Liver (tissue), 9 donors: ENCODE results near the gene RCAN2. TPM values are rescaled to one million over a fixed set of nuclear protein-coding genes. Genes with fewer than 3 reads are reported as not detected.

Experiments
- DNase-seq: peaks from one replicate; pipeline ENCODE4 v3.0.0-alpha.2; 2017; ENCODE audit warnings: low spot score
- H3K27ac ChIP-seq, 2 donors: one replicate each; pipeline ENCODE4 v1.7.0; 2013; ENCODE audit warnings: inconsistent platforms in 2 of 2, low read length in 2 of 2, control low read depth in 1 of 2, low read depth in 1 of 2, mild to moderate bottlenecking in 1 of 2
- H3K27me3 ChIP-seq, 4 donors: one replicate each; pipeline versions ENCODE4 v1.6.1 to v1.7.0; 2013; ENCODE audit warnings: low read length in 3 of 4, inconsistent platforms in 1 of 4, mild to moderate bottlenecking in 1 of 4, moderate library complexity in 1 of 4; ENCODE audit not compliant: control insufficient read depth in 4 of 4, insufficient read depth in 4 of 4
- H3K36me3 ChIP-seq, 4 donors: one replicate each; pipeline versions ENCODE4 v1.6.1 to v1.7.0; 2013; ENCODE audit warnings: low read length in 3 of 4, mild to moderate bottlenecking in 3 of 4, low read depth in 1 of 4, moderate library complexity in 1 of 4; ENCODE audit not compliant: control insufficient read depth in 4 of 4, insufficient read depth in 3 of 4
- H3K4me1 ChIP-seq, 4 donors: one replicate each; pipeline versions ENCODE4 v1.6.1 to v1.7.0; 2013; ENCODE audit warnings: low read length in 3 of 4, mild to moderate bottlenecking in 3 of 4, moderate library complexity in 1 of 4; ENCODE audit not compliant: control insufficient read depth in 4 of 4, insufficient read depth in 4 of 4
- H3K4me3 ChIP-seq, 3 donors: one replicate each; pipeline versions ENCODE4 v1.6.1 to v1.7.0; 2013; ENCODE audit warnings: low read length in 3 of 3, control low read depth in 1 of 3, low read depth in 1 of 3, mild to moderate bottlenecking in 1 of 3
- H3K9ac ChIP-seq, 2 donors: one replicate each; pipeline ENCODE4 v1.7.0; 2013; ENCODE audit warnings: low read length in 2 of 2, mild to moderate bottlenecking in 2 of 2, moderate library complexity in 2 of 2, control low read depth in 1 of 2, low read depth in 1 of 2
- H3K9me3 ChIP-seq, 4 donors: one replicate each; pipeline versions ENCODE4 v1.6.1 to v1.7.0; 2013; ENCODE audit warnings: low read length in 3 of 4; ENCODE audit not compliant: control insufficient read depth in 4 of 4
- ATF3 ChIP-seq: IDR thresholded peaks from 2 replicates; pipeline ENCODE4 v1.6.1; 2016; ENCODE audit warnings: antibody characterized with exemption
- CTCF ChIP-seq: fragments of 150-350 bp; IDR thresholded peaks from 2 replicates; pipeline ENCODE4 v1.5.1; 2017; ENCODE audit warnings: improper control_type of control experiment, low read depth, low read length; ENCODE audit not compliant: missing input control
- EGR1 ChIP-seq, 2 donors: IDR thresholded peaks; 2 replicates each; pipeline ENCODE4 v1.6.1; 2016 to 2018; ENCODE audit warnings: antibody characterized with exemption in 2 of 2, low read depth in 2 of 2
- FOXA1 ChIP-seq: IDR thresholded peaks from 2 replicates; pipeline ENCODE4 v1.6.1; 2016; ENCODE audit warnings: antibody characterized with exemption
- HNF4A ChIP-seq, 2 donors: conservative IDR thresholded peaks; 2 replicates each; pipeline ENCODE4 v1.6.1; 2016; ENCODE audit warnings: antibody characterized with exemption in 2 of 2, mild to moderate bottlenecking in 2 of 2
- HNF4G ChIP-seq: IDR thresholded peaks from 2 replicates; pipeline ENCODE4 v1.6.1; 2016; ENCODE audit warnings: antibody characterized with exemption
- MAX ChIP-seq: IDR thresholded peaks from 2 replicates; pipeline ENCODE4 v1.6.1; 2016; ENCODE audit warnings: antibody characterized with exemption
- NR2F2 ChIP-seq: IDR thresholded peaks from 2 replicates; pipeline ENCODE4 v1.6.1; 2016; ENCODE audit warnings: antibody characterized with exemption
- RAD21 ChIP-seq, 2 donors: IDR thresholded peaks; 2 replicates each; pipeline ENCODE4 v1.6.1; 2016; ENCODE audit warnings: antibody characterized with exemption in 2 of 2, mild to moderate bottlenecking in 2 of 2
- SP1 ChIP-seq: IDR thresholded peaks from 2 replicates; pipeline ENCODE4 v1.6.1; 2018; ENCODE audit warnings: antibody characterized with exemption, mild to moderate bottlenecking
- YY1 ChIP-seq: IDR thresholded peaks from 2 replicates; pipeline ENCODE4 v1.6.1; 2016; ENCODE audit warnings: antibody characterized with exemption, mild to moderate bottlenecking
- ZBTB33 ChIP-seq: IDR thresholded peaks from 2 replicates; pipeline ENCODE4 v1.6.1; 2016; ENCODE audit warnings: antibody characterized with exemption
- WGBS: extraction: QIAGEN DNeasy Blood & Tissue Kit; methylation state at CpG from one replicate; pipeline ENCODE4 v1.1.7; 2013; 5-methylcytosine and 5-hydroxymethylcytosine counted together
- polyA plus RNA-seq, 2 donors: library from polyadenylated mRNA; stranded (reverse) in 1 of 2; unstranded in 1 of 2; fragments of 200-250 nt in 1 of 2; fragments of >200 nt in 1 of 2; fragmentation: Nextera tagmentation in 1 of 2; extraction: Ambion mirVana in 1 of 2; gene quantifications; one replicate each; pipeline versions ENCODE4 v1.2.1 to v1.2.3, GENCODE V29; 2013 to 2015
- total RNA-seq, 2 donors: library from RNA; depleted of rRNA; stranded (reverse); fragments of >200 nt; gene quantifications; one replicate each; pipeline ENCODE4 v1.2.3, GENCODE V29; 2014
- donor health status: healthy.
- donor health status: healthy.
- donor health status: healthy.
- donor health status: healthy.
- donor health status: healthy.

Gene RCAN2
- total and polyA plus RNA-seq, 4 donors = 0.19 to 8.2 (median 2.4) TPM

- no peak for DNase-seq
- H3K27ac ChIP-seq = no peak overlapping the region
These were observed 257.1 kb downstream of the RCAN2 start for GRCh38 chr6:46234156-46234556.

GRCh38 chr6:46233129-46233528 is 258.1 kb downstream of the RCAN2 start:
- Histone ChIP-seq H3K36me3 (no peaks in the 10 kb centered on the region), H3K27me3 (no peaks in the 10 kb centered on the region), H3K9ac (no peak overlapping the region), H3K9me3 (no peaks in the 10 kb centered on the region), H3K4me3 (no peak overlapping the region), H3K4me1 (no peaks in the 10 kb centered on the region), H3K27ac (no peak overlapping the region)
- WGBS = 97% methylated on average over 3 of the region's 3 CpGs
- TF ChIP-seq MAX (no peak), ZBTB33 (no peak), ATF3 (no peak), HNF4A (conservative IDR thresholded peaks at IDR 0.05) (no peak), SP1 (no peak), NR2F2 (no peak), HNF4G (no peak)
- no peak for DNase-seq

More at GRCh38 chr6:46234156-46234556, 257.1 kb downstream of the RCAN2 start:
- Histone ChIP-seq H3K4me1 (no peaks in the 10 kb centered on the region), H3K9me3 (no peaks in the 10 kb centered on the region), H3K27me3 (no peaks in the 10 kb centered on the region), H3K36me3 (no peaks in the 10 kb centered on the region), H3K4me3 (no peak overlapping the region), H3K9ac (no peak overlapping the region)
- 91% methylated on average over 2 of the region's 2 CpGs for WGBS
- TF ChIP-seq RAD21 (IDR thresholded peaks at IDR 0.05) = no peak
- no peak for TF ChIP-seq YY1
- no peak for TF ChIP-seq EGR1 (IDR thresholded peaks at IDR 0.05; ENCODE audit: low read depth in 2 of 2)
- no peak for TF ChIP-seq CTCF
- no peak for TF ChIP-seq NR2F2
- no peak for TF ChIP-seq HNF4A (conservative IDR thresholded peaks at IDR 0.05)

- Histone ChIP-seq H3K9me3 (no peaks in the 10 kb centered on the region), H3K27me3 (no peaks in the 10 kb centered on the region), H3K4me3 (no peak overlapping the region), H3K36me3 (no peaks in the 10 kb centered on the region), H3K4me1 (peaks cover 0 to 9% (median 0%) of the 10 kb centered on the region in 4 donors), H3K27ac (no peak overlapping the region), H3K9ac (no peak overlapping the region)
- no peak for DNase-seq
- TF ChIP-seq RAD21 (IDR thresholded peaks at IDR 0.05) = peak in 1 of 2 donors; percentile 37
- TF ChIP-seq ATF3 = no peak
- TF ChIP-seq HNF4A (conservative IDR thresholded peaks at IDR 0.05) = peak in 1 of 2 donors; percentile 31
- no peak for TF ChIP-seq FOXA1
- WGBS = 14% methylated on average over 1 of the region's 1 CpG
These were observed 269.0 kb downstream of the RCAN2 start for GRCh38 chr6:46222286-46222685.
